ENCODE measurements around the gene ZC3H7A.
"Not testable (repeated sequence)": the region's sequence is repeated elsewhere in the genome, so short reads cannot be mapped to it uniquely, and the experiment has no call there.

ZC3H7A gene

DNA sequence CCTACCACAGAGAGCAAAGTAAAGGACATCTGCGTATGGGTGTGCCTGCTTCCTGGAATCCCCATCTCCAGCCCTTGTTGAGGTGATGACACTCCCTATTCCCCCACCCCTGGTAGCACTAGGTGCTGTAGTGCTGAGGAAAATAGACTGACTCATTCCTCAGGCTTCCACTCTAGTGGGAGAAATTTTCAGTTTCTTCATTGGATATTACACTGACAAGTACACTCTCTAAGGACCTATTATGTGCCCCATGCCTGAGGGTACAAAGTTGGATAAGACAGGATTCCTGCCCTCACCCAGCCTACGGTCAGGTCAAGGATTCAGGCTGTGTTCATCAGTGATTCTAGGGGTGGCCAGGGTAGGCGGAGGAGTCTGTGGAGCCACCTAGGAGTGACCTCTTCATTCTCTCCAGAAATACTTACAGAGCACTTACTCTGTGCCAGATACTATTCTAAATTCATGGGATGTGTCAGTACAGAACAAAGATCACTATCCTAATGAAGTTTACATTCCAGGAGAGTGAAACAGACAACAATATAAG, 4.5 kb upstream of the ZC3H7A start:
- no peak for DNase-seq (ENCODE audit: low read depth in 2 of 2)

- DNase-seq (ENCODE audit: low read depth in 2 of 2): no peak
These were observed 3.3 kb upstream of the ZC3H7A start for GRCh38 chr16:11800382-11800718.

GRCh38 chr16:11799509-11800381, 2.7 kb upstream of the ZC3H7A start:
- no peak for DNase-seq (ENCODE audit: low read depth in 2 of 2)

DNA sequence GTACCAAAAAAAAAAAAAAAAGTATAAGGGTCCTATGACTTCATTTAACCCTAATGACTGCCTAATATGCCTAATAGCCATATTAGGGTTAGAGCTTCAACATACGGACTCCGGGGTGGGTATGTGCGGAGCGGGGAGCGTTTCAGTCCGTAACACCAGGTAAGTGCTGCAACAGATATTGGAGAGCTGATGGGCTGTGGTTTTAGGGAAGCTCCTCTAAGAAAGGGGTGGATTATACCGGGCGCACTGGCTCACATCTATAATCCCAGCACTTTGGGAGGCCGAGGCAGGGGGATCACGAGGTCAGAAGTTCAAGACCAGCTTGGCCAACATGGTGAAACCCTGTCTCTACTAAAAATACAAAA, 1.9 kb upstream of the ZC3H7A start:
- no peak for DNase-seq (ENCODE audit: low read depth in 2 of 2)

DNA sequence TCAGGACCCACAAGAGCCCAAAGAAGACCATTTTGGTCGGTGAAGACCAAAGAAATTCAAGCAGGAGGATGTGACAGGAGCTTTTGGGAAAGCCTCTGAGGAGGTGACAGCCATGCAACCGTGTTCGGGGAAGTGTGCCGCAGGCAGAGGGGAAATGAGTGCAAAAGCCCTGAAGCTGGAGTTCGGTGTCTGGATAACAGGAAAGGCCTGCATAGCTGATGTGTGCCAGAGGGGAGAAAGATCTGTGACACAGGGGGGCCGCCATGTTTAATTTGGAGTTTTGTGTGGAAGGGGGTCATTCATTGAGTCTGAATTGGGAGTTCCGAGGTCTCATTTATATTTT, 870 bp upstream of the ZC3H7A start:
- DNase-seq (ENCODE audit: low read depth in 2 of 2): no peak

DNA sequence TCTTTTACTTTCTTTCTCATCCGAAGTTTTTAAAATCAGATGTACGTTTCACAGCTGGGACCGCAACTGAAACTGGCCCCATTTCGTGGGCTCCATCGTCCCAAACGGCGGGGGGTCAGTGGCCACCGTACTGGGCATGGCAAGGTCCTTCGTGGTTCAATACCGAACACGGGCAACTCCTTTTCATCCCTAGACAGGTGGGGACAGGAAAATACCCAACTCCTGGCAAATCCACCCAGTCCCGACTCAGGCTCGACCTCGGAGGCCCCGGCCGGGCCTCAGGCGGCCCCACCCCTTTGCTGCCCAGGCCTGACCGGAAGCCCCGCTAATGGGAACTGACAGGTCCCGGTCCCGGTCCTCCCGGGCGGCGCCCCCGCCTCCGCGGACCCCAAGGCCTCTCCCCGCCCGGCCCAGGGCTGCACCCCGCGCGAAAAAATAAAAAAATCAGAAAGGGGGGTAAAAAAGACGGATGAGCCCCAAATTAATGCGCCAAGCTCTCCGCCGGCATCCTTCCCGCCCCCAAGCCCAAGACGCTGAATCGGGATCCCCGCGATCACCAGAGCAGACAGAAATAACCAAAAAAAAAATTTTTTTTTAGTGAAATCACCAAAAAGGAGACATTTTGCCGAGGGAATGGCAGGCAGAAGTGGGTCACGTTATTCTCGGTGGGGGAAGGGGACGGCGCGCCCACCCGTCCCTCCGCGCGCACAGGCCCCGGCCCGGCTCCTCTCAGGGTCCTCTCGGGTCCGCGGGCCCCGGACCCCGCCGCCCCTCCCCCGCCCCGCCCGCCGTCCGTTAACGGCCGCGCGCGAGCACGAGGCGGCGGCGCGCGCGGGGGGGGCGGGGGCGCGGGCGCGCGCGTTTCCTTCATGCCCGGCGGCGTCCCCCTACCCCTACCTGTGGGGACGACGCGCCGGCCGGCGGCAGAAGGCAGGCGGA, 562 bp downstream of the ZC3H7A start:
- no peak for DNase-seq (ENCODE audit: low read depth in 2 of 2)

DNA sequence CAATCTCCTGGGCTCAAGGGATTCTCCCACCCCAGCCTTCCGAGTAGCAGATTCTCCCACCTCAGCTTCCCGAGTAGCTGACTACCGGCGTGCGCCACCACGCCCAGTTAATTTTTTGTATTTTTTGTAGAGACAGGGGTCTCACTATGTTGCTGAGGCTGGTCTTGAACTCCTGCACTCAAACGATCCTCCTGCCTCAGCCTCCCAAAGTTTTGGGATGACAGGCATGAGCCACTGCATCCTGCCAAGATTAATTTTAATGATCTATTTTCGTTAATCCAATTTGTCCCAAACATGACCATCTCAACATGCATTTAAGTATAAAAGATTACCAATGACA, 1.2 kb downstream of the ZC3H7A start:
- DNase-seq (ENCODE audit: low read depth in 2 of 2): no peak

DNA sequence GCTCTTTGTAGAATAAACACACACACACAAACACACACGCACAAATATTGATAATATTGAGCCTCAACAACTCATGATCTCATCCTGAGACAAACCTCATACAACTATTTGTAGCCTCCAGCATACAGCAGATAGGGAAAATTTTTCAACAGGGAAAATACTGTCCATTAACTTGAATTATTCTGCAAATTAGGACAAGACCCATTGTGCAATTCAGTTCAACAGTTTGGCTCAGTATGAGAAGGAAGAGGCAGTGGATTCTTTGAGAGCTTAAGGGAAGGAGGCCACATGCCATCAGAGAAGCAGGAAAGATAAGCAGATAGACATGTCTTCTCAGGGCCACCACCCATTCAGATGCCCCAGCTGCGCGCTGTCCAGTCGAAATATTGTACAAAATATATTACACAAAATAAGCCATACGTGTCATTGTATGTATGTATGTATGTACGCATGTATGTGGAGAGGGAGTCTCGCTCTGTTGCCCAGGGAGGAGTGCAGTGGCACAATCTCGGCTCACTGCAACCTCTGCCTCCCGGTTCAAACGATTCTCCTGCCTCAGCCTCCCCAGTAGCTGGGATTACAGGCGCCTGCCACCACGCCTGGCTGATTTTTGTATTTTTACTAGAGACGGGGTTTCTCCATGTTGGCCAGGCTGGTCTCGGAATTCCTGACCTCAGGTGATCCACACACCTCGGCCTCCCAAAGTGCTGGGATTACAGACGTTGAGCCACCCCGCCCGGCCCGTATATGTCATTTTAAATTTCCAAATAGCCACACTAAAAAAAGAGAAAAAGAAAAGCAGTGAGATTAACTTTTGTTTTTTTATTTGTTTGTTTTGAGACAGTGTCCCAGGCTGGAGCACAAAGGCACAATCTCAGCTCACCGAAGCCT, 1.8 kb downstream of the ZC3H7A start:
- DNase-seq (ENCODE audit: low read depth in 2 of 2): no peak

GRCh38 chr16:11794447-11794846, 2.6 kb downstream of the ZC3H7A start:
- no peak for DNase-seq (ENCODE audit: low read depth in 2 of 2)

DNA sequence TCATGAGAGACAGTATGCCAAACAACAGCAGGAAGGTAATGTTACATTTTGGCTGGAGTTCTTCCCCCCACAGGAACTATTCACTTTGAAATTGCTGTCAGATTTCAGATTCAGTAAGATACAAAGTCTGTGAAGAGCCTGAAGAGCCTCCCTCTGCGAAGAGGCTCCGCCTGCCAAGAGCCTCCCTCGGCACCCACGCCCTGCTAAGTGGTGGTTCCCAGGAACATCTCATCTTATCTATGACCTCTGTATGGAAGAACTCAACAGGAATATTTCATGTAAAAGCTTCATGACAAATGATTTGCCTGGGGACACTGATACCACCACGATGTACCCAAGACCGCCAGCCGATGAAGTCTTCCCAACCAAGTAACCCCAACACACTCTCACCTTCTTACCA, 3.2 kb downstream of the ZC3H7A start:
- no peak for DNase-seq (ENCODE audit: low read depth in 2 of 2)

GRCh38 chr16:11792410-11793241, 4.4 kb downstream of the ZC3H7A start:
- no peak for DNase-seq (ENCODE audit: low read depth in 2 of 2)

DNA sequence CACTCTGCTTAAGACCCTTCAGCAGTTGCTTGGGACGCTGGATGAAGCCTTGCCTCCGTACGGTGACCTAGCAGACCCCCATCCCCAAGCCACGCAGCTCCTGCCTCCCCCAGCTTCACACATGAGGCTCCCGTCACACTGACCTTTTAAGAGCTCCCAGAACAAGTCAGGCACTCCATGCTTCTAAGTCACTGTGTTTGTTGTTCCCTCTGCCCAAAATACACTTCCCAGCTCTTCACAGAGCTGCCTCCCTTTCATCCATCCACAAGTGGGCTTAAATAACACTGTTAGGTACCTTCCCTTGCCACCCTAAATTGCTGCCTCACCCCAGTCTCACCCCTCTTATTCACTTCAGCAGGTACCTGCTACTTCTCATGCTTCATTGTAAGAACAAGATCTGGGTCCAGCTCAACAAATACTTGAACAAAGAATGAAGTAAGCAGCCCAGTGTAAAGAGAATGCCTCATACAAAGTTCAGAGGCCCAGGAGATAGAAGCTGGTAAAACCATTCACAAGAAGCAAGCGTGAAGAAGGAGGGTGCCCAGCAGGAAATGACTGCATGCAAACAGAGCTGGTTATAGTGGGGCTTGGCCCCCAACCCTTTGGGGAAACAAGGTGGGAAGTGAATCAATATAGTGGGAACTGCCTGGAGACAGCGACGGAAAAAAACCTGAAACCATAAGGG, 5.8 kb downstream of the ZC3H7A start:
- no peak for DNase-seq (ENCODE audit: low read depth in 2 of 2)

DNA sequence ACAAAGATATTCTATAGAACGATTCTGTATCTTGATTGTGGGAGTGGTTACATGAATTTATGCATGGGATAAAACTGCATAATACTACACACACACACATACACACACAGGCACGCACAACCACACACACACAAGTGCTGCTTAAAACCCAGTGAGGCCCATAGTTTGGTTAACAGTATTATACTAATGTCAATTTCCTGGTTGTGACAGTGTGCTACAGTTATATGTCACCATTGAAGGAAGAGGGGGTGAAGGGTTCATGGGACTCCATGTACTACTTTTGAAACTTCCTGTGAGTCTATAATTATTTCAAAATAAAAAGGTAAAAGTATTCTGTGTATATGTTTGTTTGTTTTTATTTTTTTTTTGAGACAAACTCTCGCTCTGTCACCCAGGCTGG, 8.1 kb downstream of the ZC3H7A start:
- no peak for DNase-seq (ENCODE audit: low read depth in 2 of 2)

- DNase-seq (ENCODE audit: low read depth in 2 of 2): not testable (repeated sequence)
These were observed 12.0 kb downstream of the ZC3H7A start for GRCh38 chr16:11784980-11785599.

GRCh38 chr16:11784381-11784780, 12.7 kb downstream of the ZC3H7A start:
- not testable (repeated sequence) for DNase-seq (ENCODE audit: low read depth in 2 of 2)

DNA sequence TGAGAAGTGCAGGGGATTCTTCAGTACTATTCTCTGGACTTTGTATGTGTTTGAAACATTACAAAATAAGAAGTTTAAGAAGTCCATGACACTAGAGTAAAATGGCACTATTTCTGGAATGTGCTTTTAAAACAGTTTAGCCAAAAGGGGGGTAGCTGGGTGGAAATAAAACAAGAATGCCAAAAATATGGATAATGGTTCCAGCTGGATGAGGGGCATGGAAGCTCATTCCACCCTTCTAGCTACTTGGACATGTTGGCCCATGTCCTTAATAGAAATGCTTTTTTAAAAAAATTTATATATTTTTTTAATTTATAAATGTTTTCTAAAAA, 13.1 kb downstream of the ZC3H7A start:
- DNase-seq (ENCODE audit: low read depth in 2 of 2): no peak

DNA sequence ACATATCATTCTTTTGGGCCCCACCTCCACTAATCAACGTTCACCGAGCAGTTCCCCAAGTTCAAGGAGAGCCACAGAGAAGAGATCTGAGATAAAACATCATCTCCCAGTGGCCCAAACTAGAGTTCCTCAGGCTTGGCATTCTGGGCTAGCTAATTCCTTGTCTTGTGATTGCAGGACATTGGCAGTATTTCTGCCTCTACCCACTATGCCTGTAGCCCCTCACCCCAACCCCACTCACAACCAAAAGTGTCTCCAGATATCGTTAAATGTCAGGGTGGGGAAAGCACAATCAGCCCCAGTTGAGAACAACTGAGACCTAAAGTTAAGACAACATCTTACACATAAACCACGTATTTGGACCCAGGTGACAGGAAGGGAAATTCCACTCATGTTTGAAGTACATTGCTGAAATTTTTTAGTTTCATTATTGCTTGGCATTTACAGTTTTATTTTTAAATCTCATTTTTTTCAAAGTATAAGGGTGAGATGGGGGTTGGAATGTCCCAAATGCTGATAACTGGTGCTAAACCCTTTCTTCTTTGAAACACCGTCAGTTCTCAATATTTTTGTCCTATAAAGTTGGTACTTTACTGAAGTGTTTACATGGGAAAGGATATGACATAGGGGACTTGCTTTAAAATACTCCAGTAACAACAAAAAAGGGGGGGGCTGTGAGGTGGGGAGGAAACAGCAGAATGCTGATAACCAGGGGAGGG, 13.6 kb downstream of the ZC3H7A start:
- no peak for DNase-seq (ENCODE audit: low read depth in 2 of 2)

GRCh38 chr16:11781773-11782172, 15.3 kb downstream of the ZC3H7A start:
- no peak for DNase-seq (ENCODE audit: low read depth in 2 of 2)

DNA sequence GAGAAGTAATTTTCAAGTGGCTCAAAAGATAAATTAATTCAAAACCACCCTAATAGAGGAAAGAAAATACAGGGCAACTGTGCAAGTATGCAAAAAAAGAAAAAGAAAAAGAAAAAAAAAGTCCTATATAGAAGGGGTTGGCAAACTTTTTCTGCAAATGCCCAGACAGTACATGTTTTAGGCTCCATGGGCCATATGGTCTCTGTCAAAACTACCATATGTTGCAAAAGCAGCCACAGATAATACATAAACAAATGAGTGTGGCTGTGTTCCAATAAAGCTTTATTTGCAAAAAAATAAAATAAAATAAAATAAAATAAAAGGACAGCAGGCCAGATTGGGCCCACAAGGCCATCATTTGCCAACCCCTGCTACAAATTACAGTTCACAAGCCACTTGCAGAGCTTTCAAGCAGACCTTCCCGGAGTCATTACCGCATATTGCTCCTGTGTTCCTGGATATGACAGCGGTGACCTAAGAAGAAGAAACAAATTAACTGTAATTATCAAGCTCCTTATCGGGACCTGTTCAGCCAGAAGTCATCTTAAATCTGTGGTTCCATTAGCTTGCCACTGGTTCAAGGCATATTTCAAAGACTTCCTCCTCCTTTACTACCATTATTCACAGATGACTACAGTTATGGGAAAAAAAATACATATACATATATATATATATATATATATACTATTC, 15.9 kb downstream of the ZC3H7A start:
- no peak for DNase-seq (ENCODE audit: low read depth in 2 of 2)

Data from stimulated activated CD8-positive, alpha-beta memory T cell treated with anti-CD3 and anti-CD28 coated beads, Interleukin-2, amount 100 ng/mL, for 1 hour (primary cell).